Measurements from ENCODE around the gene FRMPD1. TPM values are rescaled to one million over a fixed set of nuclear protein-coding genes. Genes with fewer than 3 reads are reported as not detected.
"Not testable (repeated sequence)": the region's sequence is repeated elsewhere in the genome, so short reads cannot be mapped to it uniquely, and the experiment has no call there.

Gene FRMPD1
- polyA plus RNA-seq, 6 donors from 2014 or later: not detected

DNA sequence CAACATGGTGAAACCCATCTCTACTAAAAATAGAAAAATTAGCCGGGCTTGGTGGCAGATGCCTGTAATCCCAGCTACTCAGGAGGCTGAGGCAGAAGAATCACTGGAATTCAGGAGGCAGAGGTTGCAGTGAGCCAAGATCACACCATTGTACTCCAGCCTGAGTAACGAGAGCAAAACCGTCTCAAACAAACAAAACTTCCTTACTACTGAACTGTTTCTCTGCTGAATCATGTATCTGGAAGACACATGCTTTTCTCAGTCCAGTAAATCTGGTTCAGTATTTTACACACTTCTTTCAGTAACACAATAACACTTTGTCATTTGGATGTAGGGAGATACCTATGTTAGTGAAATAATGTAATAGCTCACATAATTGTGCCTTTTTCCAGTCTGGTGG is 110.8 kb downstream of the FRMPD1 start:
- H3K4me3 Mint-ChIP-seq: no peak overlapping the region
- H3K27ac Mint-ChIP-seq: peak overlapping the region in 2 of 6 donors; percentile 35 to 76
- peaks cover 0 to 2% (median 0%) of the 10 kb centered on the region in 7 donors for H3K9me3 Mint-ChIP-seq

DNA sequence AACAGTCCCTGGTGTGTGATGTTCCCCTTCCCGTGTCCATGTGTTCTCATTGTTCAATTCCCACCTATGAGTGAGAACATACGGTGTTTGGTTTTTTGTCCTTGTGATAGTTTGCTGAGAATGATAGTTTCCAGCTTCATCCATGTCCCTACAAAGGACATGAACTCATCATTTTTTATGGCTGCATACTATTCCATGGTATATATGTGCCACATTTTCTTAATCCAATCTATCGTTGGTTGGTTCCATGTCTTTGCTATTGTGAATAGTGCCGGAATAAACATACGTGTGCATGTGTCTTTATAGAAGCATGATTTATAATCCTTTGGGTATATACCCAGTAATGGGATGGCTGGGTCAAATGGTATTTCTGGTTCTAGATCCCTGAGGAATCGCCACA is 114.5 kb downstream of the FRMPD1 start:
- H3K27me3 Mint-ChIP-seq; DNase-seq; H3K27ac Mint-ChIP-seq; H3K4me1 Mint-ChIP-seq; ATAC-seq (ENCODE audit: low read depth in 2 of 2); H3K9me3 Mint-ChIP-seq; H3K4me3 Mint-ChIP-seq: not testable (repeated sequence)
- peaks cover 6 to 16% of the 10 kb centered on the region in 2 donors for H3K36me3 Mint-ChIP-seq

More for the DNA sequence above, 110.8 kb downstream of the FRMPD1 start:
- Mint-ChIP-seq H3K36me3 (peaks cover 6 to 8% of the 10 kb centered on the region in 2 donors), H3K27me3 (no peaks in the 10 kb centered on the region), H3K4me1 (peaks cover 0 to 3% (median 0%) of the 10 kb centered on the region in 3 donors)
- DNase-seq (no peak), ATAC-seq (ENCODE audit: low read depth in 2 of 2) (no peak)

DNA sequence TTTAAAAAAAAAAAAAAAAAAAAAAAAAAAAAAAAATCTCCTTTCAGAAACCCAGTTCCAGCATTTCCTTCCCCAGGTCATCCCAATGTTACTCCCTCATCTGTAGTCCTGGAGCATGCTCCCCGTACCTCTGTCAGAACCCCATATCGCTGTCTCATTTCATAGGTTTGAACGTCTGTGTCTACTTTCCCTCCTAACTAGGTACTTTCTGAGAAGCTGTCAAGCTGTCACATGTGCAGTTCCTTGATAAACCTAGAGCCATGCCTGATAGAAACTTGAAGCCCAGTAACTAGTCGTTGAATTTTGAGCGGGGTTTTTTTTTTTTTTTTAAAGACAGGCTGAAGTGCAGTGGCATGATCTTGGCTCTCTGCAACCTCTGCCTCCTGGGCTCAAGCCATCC is 118.6 kb downstream of the FRMPD1 start:
- H3K27me3 Mint-ChIP-seq: no peaks in the 10 kb centered on the region
- peaks cover 0 to 4% (median 0%) of the 10 kb centered on the region in 3 donors for H3K4me1 Mint-ChIP-seq
- peaks cover 0 to 2% (median 0%) of the 10 kb centered on the region in 7 donors for H3K9me3 Mint-ChIP-seq
- peak overlapping the region in 1 of 6 donors; percentile 30 for H3K27ac Mint-ChIP-seq
- ATAC-seq (ENCODE audit: low read depth in 2 of 2) (no peak), DNase-seq (no peak)
- H3K36me3 Mint-ChIP-seq: peaks cover 0 to 8% of the 10 kb centered on the region in 2 donors
- H3K4me3 Mint-ChIP-seq: no peak overlapping the region

DNA sequence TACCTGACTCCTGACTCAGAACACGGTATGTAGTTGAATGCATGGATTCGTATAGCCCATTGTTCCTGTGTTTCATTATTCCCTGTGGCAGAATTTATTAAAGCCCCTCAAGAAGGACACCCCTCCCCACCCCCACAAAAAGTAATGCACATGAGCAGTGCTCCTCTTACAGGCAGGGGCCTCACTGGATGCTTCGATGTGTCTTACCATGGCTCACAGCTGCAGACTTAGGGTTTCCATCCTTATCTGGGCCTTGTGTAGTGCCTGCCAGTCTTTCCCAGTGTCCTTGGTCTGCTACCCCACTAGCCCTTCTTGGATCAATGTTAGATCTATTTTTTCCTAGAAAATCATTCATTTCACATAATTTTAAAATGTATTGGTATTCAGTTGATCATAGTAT is 119.2 kb downstream of the FRMPD1 start:
- Mint-ChIP-seq H3K27ac (peak overlapping the region in 2 of 6 donors; percentile 49 to 59), H3K4me1 (peaks cover 0 to 4% (median 0%) of the 10 kb centered on the region in 3 donors), H3K36me3 (peaks cover 0 to 8% of the 10 kb centered on the region in 2 donors), H3K9me3 (peaks cover 0 to 2% (median 0%) of the 10 kb centered on the region in 7 donors), H3K4me3 (no peak overlapping the region), H3K27me3 (no peaks in the 10 kb centered on the region)
- ATAC-seq (ENCODE audit: low read depth in 2 of 2) (no peak), DNase-seq (no peak)

DNA sequence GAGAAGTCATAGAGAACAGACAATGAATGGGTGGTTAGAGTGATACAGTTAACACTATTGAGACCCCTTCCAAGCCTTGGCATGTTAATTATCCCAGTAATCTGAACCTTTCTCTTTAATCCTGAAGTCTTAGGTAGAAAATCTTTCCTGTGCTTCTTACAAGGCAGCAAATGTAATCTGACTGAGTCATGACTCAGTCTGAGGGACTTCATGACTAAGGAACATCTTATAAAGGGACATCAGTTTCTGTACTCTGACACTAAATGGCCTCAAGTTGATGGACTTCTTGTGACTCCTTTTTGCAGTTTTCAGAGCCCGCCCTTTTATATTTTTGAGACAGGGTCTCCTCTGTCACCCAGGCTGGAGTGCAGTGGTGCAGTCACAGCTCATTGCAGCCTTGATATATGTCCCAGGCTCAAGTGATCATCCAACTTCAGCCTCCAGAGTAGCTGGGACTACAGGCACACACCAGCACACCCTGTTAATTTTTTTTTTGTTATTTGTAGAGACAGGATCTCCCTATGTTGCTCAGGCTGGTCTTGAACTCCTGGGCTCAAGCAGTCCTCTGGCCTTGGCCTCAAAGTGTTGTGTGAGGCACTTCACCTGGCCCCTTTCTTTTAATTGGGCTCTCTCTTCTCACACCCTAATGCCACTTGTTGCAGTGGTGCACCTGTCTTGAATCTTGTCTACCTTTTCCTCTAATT is 124.6 kb downstream of the FRMPD1 start:
- ATAC-seq (ENCODE audit: low read depth in 2 of 2) (no peak), DNase-seq (no peak)
- Mint-ChIP-seq H3K9me3 (no peaks in the 10 kb centered on the region), H3K4me1 (peaks cover 0 to 9% (median 8%) of the 10 kb centered on the region in 3 donors), H3K4me3 (no peak overlapping the region), H3K27ac (no peak overlapping the region), H3K27me3 (no peaks in the 10 kb centered on the region), H3K36me3 (peaks cover 4 to 15% of the 10 kb centered on the region in 2 donors)

DNA sequence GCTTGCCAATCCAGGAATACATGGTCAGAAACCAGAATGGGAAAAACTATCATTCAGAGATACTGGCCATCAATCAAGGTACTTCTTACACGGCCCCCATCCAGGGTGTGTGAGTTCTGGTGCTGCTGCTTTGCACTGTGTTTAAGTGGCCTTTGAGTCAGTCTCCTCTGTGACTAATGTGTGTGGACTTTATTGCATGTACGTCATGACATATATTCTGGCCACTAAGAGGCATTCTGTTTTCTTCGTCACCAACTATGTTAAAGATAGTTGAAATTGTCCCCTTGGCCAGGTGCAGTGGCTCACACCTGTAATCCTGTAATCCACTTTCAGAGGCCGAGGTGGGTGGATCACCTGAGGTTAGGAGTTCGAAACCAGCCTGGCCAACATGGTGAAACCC is 125.6 kb downstream of the FRMPD1 start:
- H3K27ac Mint-ChIP-seq: no peak overlapping the region
- no peaks in the 10 kb centered on the region for H3K27me3 Mint-ChIP-seq
- no peak for DNase-seq
- H3K36me3 Mint-ChIP-seq: peaks cover 7 to 15% of the 10 kb centered on the region in 2 donors
- no peak for ATAC-seq (ENCODE audit: low read depth in 2 of 2)
- H3K9me3 Mint-ChIP-seq: no peaks in the 10 kb centered on the region
- no peak overlapping the region for H3K4me3 Mint-ChIP-seq
- peaks cover 0 to 9% (median 8%) of the 10 kb centered on the region in 3 donors for H3K4me1 Mint-ChIP-seq

DNA sequence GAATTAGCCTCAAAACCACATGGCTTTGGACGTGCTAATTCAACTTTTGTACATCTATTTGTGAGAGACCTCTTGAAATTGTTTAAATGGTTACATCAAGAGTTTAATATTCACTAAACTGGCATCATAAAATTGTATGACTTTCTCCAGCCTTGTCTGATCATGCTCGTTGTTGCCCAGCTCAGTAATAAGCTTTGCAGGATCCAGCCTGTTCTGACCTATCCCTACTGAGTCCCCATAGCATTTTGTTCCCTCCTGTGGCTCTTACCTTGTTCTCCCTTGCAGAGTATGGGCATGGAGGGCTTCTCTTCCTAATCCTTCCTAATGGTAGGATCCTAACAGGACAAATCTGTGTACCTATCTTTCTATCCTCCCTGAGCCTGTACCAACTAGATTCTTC is 127.8 kb downstream of the FRMPD1 start:
- ATAC-seq (ENCODE audit: low read depth in 2 of 2): no peak
- DNase-seq: no peak
- Mint-ChIP-seq H3K27ac (peak overlapping the region in 2 of 6 donors; percentile 70 to 79), H3K27me3 (no peaks in the 10 kb centered on the region), H3K4me1 (peaks cover 12 to 18% (median 15%) of the 10 kb centered on the region in 3 donors), H3K36me3 (peaks cover 8 to 33% of the 10 kb centered on the region in 2 donors), H3K4me3 (peak overlapping the region in 1 of 8 donors; percentile 9), H3K9me3 (no peaks in the 10 kb centered on the region)

DNA sequence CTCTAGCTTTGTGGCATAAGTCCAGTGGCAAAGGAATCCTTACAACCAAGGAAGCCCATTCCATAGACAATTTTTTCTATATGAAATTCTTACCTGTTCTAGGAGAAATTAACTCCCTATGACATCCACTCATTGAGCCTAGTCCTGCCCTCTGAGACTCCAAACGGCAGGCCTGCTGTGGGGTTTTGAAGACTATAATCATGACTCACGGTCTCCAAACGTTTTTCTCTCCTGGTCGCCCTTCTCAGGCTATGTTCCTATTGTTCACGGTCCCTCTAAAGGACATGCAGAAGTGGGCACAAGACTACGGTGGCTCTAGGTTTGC is 133.5 kb downstream of the FRMPD1 start:
- H3K4me1 Mint-ChIP-seq: peaks cover 18 to 32% (median 25%) of the 10 kb centered on the region in 3 donors
- peak overlapping the region in 5 of 6 donors; percentile 81 to 99 (median 95) for H3K27ac Mint-ChIP-seq
- H3K27me3 Mint-ChIP-seq: peaks cover 0 to 12% (median 3%) of the 10 kb centered on the region in 3 donors
- ATAC-seq (ENCODE audit: low read depth in 2 of 2) (no peak), DNase-seq (no peak)
- peaks cover 4 to 18% of the 10 kb centered on the region in 2 donors for H3K36me3 Mint-ChIP-seq
- no peaks in the 10 kb centered on the region for H3K9me3 Mint-ChIP-seq
- peak overlapping the region; percentile 96 to 100 (median 98) for H3K4me3 Mint-ChIP-seq

DNA sequence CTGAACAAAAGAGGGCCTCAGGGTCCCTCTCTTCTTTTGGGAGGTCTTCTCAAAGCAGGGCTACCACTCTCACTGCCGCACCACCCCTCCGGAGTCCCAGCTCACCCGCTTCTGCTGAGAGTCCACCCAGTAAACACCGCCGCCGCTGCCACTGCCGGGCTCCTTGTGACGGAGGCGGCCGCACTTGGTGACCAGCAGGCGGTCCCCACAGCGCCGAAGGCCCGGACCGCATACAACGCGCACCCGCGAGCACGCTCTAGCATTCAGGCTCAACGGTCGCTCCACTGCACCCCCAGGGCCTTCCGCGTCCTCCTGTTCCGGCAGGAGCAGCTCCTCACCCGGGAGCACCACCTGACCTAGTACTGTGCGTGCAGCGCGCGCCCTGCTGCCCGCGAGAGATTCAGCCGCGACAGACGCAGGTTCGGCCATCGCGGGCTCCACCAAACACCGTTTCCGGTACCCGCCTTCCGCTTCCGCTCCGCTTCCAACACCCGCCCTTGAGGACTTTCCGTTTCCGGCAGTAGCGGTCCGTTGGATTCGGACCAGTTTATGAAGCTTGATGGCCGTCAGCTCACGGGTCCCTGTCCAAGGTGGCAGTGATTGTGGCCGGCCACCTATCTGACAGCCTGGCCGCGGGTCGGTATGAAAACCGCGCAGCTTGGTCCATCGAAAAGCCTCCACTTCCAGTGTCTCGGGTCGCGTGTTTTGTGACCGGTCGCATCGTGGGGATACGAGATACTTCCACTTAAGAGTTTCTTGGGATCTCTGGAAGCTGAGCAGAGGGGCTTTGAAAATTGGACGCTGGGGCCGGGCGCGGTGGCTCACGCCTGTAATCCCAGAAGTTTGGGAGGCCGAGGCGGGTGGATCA is 134.1 kb downstream of the FRMPD1 start, which contains the start of gene EXOSC3:
TSS of gene EXOSC3 (minus strand) at position 449 of the 868 bp plus-strand sequence. CDS start at position 429, 20 bp downstream.
- Mint-ChIP-seq H3K36me3 (peaks cover 4 to 18% of the 10 kb centered on the region in 2 donors), H3K27ac (peak within 1 kb of the TSS; percentile 93 to 99 (median 96)), H3K27me3 (peaks cover 0 to 12% (median 3%) of the 10 kb centered on the region in 3 donors), H3K4me3 (peak within 1 kb of the TSS; percentile 96 to 100 (median 98)), H3K9me3 (no peaks in the 10 kb centered on the region), H3K4me1 (peaks cover 18 to 31% (median 25%) of the 10 kb centered on the region in 3 donors)
- DNase-seq (peak; percentile 81), ATAC-seq (ENCODE audit: low read depth in 2 of 2) (peak; percentile 93 to 95)

DNA sequence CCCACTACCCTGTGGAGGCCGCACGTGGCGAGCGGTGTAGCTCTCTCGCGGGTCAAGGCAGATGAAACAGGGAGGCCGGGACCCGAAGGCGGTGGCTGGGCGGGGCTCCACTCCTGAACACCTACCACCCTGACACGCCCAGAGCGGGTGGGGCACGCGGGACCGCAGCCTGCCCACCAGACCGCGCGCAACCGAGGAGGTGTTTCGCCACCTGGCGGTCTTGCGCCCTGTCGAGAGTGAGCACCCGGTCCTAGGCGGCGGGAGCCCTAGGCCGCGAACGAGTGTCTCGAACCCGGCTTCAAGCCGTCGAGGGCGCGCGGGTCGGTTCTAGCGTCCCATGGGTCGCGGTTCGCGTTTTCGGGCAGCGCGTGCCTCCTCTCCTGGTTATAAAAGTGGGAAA is 136.3 kb downstream of the FRMPD1 start:
- Mint-ChIP-seq H3K9me3 (peaks cover 0 to 3% (median 0%) of the 10 kb centered on the region in 7 donors), H3K27me3 (peaks cover 3 to 17% (median 7%) of the 10 kb centered on the region in 3 donors), H3K36me3 (peaks cover 0 to 14% of the 10 kb centered on the region in 2 donors), H3K4me3 (peak overlapping the region in 2 of 8 donors; percentile 29 to 78), H3K27ac (no peak overlapping the region), H3K4me1 (peaks cover 18 to 31% (median 23%) of the 10 kb centered on the region in 3 donors)
- no peak for ATAC-seq (ENCODE audit: low read depth in 2 of 2)
- no peak for DNase-seq

DNA sequence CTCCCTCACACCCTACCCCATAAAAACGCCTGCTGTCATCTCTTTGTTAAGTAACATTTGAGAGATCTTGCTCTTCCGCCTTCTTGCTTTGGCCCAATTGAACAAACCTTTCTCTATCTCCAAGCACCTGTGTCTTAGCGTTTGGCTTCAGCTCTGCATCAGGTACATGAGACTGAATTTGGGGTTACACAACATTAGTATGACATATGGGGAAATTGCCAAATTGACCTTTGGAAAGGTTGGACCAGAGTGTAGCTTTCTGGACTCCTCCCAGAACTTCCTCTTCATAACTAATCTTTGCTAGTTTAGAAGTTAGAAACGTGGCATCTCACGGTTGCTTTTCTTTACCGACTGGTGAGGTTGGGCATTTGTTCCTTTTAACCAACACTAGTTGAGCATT is 137.6 kb downstream of the FRMPD1 start:
- H3K27ac Mint-ChIP-seq: peak overlapping the region in 1 of 6 donors; percentile 5
- H3K36me3 Mint-ChIP-seq: peaks cover 0 to 1% of the 10 kb centered on the region in 2 donors
- ATAC-seq (ENCODE audit: low read depth in 2 of 2) (no peak), DNase-seq (no peak)
- H3K4me1 Mint-ChIP-seq: peaks cover 12 to 23% (median 13%) of the 10 kb centered on the region in 3 donors
- H3K4me3 Mint-ChIP-seq: peak overlapping the region in 3 of 8 donors; percentile 17 to 78 (median 26)
- peaks cover 0 to 3% (median 0%) of the 10 kb centered on the region in 7 donors for H3K9me3 Mint-ChIP-seq
- H3K27me3 Mint-ChIP-seq: peaks cover 3 to 17% (median 7%) of the 10 kb centered on the region in 3 donors

DNA sequence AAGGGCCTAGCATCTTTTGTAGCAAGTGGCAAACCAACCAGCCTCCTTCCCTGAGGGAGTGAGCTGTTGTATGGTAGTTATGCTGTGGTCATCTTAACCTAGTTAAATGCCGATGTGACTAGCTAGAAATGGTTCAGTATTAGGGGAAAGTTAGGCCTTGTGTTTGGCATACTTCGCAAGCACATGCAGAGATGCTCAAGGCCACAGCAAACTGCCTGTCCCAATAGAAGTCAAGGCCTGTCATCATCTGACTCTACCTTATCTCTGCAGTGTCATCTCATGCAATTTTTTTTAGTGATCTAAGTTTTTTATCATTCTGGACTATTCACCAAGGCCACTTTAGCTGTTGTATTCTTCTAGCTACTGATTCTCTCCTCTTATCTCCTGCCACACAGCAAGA is 139.3 kb downstream of the FRMPD1 start:
- Mint-ChIP-seq H3K4me1 (peaks cover 3 to 8% (median 4%) of the 10 kb centered on the region in 3 donors), H3K27ac (no peak overlapping the region), H3K9me3 (peaks cover 0 to 3% (median 0%) of the 10 kb centered on the region in 7 donors), H3K36me3 (no peaks in the 10 kb centered on the region), H3K4me3 (peak overlapping the region in 1 of 8 donors; percentile 22), H3K27me3 (peaks cover 3 to 17% (median 7%) of the 10 kb centered on the region in 3 donors)
- DNase-seq (no peak), ATAC-seq (ENCODE audit: low read depth in 2 of 2) (no peak)

DNA sequence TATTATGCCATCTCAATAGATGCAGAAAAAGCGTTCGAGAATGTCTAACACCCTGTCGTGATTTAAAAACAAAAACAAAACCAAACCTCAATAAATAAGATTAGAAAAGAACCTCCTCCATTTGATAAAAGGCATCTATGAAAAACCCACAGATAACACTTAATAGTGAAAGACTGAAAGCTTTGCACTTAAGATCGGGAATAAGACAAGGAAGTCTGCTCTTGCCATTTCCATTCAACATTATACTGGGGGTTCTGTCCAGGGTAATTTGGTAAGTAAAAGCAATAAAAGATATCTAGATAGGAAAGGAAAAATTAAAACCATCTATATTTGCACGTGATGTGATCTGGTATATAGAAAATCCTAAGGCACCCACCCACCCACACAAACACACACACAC is 141.4 kb downstream of the FRMPD1 start:
- Mint-ChIP-seq H3K36me3 (no peaks in the 10 kb centered on the region), H3K4me3 (no peak overlapping the region), H3K27ac (no peak overlapping the region), H3K27me3 (peaks cover 3 to 17% (median 7%) of the 10 kb centered on the region in 3 donors), H3K9me3 (peaks cover 0 to 3% (median 0%) of the 10 kb centered on the region in 7 donors), H3K4me1 (no peaks in the 10 kb centered on the region)
- ATAC-seq (ENCODE audit: low read depth in 2 of 2) (no peak), DNase-seq (no peak)

Measured in naive B cell (primary cell).